ELF-1 (cell line): ENCODE measurements around the gene CRX.
"Not testable (repeated sequence)": the region's sequence is repeated elsewhere in the genome, so short reads cannot be mapped to it uniquely, and the experiment has no call there.

Experiments used
- DNase-seq: peaks from one replicate; pipeline ENCODE4 v3.0.0-alpha.2; 2016; ENCODE audit warnings: low read depth, low spot score

The CRX gene

DNA sequence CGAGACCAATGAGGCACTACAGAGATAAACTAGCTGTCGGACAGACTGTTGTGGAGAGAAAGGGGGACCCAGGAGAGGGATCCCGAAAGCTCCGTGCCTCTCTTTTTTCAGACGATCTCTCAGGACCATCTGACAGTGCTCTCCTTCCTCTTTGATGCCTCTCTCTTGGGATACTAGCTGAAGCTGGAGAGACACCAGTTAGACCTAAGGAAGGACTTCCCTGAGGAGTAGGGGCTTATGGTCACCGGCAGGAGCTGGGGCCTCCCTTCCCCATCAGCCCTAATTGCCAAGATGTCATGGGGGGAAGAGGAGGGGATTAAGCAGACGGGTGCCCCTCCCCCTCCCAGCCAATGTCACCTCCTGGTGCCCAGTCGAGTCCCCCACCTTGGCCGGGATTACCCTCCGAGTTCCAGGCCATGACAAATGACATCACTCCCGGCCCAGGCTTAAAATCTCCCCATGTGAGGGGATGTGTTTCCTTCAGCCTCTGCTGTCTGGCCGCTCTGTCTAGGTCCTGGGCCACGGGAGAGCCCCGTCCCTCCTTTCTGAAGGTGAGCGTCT is at the start of gene CRX:
TSS of gene CRX (plus strand) at position 478 of the 561 bp plus-strand sequence. CDS start 12,507 bp downstream, outside the sequence.
- DNase-seq, result peak; percentile 26

DNA sequence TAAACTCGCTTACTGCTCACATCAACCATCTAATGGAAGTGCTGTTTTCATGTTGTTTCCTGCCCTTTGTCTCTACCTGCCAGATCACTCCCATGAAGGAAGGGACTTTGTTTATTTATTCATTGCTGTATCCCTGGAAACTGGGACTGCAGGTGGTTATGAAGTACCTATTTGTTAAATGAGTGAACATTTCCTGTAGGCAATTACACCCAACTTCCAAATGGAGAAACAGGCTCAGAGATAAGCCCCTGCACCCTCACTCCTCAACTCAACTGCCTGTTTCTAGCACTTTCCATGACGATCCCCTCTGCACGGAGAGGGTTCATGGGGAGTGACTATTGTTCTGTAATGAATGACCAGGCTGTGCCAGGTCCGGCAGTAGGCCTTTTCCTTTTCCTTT is 45.2 kb upstream of the CRX start:
- no peak for DNase-seq

DNA sequence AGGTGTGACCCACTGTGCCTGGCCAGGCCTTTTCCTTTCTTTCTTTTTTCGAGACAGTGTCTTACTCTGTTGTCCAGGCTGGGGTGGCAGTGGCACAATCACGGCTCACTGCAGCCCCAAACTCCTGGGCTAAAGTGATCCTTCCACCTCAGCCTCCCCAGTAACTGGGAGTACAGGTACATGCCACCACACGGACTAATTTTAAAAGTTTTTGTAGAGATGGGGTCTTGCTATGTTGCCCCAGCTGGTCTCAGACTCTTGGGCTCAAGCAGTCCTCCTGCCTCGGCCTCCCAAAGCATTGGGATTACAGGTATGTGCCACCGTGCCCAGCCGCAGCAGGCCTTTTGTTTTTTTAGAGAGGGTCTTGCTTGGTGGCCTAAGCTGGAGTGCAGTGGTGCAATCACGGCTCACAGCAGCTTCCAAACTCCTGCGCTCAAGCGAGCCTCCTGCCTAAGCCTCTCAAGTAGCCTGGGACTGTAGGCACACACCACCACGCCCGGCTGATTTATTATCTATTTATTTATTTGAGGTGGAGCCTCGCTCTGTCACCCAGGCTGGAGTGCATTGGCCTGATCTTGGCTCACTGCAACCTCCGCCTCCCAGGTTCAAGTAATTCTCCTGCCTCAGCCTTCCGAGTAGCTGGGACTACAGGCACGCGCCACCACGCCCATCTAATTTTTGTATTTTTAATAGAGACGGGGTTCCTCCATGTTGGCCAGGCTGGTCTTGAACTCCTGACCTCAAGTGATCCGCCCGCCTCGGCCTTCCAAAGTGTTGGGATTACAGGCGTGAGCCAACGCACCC is 44.3 kb upstream of the CRX start:
- DNase-seq, result not testable (repeated sequence)

DNA sequence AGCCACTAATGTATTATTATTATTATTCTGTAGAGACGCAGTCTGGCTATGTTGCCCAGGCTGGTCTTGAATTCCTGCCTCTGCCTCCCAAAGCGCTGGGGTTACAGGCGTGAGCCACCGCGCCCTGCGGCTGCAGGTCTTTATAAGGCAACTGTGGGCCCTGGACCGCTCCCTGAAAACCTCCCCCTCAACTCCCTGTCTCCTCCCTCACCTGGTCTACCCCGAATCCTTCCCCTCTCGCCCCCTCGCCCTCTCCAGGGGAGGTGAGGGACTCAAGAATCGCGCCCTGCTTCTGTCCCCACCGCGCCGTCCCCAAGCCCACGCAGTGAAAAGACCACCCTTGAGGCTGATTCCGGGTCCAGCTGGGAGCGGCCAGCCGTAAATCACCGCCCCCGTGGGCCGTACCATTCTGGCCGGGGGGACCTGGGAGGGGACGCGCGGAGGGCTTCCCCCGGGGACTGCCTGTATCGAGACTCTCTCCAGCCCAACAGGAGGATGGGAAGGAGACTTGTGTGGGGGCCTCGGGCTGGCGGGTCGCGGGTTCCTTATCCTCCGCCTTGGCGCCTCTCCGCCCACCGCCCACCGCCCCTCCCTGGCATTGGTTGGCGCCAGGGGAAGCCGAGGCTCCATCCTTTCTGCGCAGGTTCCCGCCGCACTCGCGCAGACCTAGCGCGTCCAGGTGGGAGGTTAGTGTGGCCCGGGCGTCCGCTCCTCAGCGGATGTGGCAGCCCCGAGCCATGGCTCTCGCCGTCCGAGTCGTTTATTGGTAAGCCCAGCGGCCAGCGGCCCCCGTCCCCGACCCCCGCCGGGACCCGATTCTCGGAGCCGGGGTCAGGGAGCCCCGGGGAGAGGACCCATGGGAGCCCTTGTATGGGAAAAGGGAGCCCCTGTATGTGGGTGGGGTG is 43.4 kb upstream of the CRX start, which contains the start of gene SELENOW:
TSS of gene SELENOW (plus strand) at position 655 of the 905 bp plus-strand sequence. CDS start at position 738, 83 bp downstream.
- DNase-seq, result peak; percentile 92

DNA sequence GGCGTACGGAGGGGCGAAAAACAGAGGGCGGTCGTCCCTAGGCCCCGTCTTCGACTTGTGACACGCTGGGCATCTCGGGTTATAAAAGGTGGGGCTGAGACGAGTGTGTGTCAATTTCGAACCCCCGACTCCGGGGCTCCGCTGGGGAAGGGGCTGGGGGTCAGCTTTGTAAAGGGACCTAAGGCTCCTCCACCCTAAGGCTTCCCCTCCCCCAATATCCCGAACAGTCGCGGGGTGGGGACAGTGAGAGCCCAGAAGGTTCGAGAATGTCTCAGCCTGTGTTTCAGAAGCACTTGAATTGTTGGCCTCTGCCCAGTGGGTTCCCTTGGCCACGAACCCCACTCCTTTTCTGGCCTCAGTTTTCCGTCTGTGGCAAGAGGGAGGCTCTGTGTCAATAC is 42.8 kb upstream of the CRX start:
- DNase-seq, result no peak

DNA sequence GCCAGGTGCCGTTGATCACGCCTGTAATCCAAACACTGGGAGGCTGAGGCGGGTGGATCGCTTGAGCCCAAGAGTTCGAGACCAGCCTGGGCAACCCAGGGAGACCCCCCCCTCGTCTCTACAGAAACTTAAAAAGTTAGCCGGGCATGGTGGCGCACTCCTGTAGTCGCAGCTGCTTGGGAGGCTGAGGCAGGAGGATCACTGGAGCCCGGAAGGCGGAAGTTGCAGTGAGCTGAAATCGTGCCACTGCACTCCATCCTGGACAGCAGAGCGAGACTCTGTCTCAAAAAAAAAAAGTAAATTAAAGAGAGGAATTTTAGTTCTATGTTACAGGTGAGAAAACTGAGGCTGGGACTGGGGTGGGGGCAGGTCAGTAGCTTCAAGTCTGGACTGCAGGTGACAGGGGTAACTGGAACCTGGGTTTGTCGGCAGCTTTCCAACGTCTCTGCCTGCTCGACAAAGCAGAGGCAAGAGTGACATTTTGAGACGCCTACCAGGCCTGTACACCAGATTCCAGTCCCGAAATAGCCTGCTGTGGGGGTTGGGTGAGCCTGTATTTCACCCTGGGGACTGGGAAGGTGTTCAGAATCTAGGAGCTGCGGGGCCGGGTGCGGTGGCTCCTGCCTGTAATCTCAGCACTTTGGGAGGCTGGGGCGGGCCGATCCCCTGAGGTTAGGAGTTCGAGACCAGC is 42.1 kb upstream of the CRX start:
- peak; percentile 66 for DNase-seq

DNA sequence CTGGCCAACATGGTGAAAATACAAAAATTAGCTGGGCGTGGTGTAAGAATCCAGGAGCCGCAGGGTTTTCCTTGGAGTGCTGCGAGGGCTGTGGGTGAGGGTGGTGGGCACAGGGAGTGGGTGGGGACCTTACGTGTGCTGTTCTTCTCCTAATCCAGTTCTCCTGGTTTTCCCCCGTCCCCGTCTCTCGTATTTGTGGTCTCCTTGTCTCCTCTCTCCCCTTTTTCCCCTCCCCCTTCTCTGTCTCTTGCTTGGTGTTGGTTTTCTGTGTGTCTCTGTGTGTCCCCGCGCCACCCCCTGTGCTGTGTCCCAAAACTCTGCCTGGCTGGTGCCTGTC is 41.6 kb upstream of the CRX start:
- DNase-seq, result no peak

DNA sequence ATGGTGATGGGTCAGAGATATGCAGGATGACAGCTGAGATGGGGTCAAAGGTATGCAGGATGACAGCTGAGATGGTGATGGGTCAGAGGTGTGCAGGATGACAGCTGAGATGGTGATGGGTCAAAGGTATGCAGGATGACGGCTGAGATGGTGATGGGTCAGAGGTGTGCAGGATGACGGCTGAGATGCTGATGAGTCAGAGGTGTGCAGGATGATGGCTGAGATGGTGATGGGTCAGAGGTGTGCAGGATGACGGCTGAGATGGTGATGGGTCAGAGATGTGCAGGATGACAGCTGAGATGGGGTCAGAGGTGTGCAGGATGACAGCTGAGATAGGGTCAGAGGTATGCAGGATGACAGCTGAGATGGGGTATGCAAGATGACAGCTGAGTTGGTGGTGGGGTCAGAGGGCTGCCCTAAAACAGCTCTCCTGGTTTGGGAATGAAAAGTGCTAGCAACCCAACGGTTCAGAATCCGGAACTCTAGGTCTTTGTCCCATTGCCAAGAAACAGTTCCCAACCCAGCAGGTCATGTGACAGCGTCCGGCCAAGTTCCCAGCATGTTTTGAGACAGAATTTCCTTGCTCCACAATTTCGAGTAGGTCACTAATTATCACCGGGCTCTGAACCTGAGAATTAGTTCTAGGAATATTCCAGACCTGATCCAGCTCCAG is 40.0 kb upstream of the CRX start:
- DNase-seq, result no peak

DNA sequence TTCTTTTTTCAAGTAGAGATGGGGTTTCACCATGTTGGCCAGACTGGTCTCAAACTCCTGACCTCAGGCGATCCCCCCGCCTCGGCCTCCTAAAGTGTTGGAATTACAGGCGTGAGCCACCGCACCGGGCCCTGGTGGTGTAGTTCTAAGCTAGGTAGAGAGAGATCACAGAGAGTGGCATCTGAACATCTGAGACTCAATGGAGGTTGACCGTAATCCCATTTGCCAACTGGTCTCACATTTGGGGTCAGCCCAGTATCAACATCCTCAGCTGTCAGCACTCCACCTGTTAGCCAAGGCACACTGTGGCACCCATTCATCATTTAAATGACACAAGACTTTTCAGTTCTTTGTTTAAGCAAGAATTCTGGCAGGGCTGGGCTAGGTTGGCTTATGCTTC is 35.2 kb upstream of the CRX start:
- DNase-seq, result no peak

DNA sequence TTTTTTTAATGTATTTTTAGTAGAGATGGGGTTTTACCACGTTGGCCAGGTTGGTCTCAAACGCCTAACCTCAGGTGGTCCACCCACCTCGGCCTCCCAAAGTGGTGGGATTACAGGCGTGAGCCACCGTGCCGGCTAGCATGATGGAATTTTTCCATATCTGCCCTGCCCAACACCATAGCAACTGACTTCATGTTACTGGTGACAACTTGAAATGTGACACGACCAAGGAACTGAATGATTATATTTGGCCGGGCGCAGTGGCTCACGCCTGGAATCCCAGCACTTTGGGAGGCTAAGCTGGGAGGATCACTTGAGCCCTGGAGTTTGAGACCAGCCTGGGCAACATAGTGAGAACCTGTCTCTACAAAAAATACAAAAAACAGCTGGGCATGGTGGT is 34.4 kb upstream of the CRX start:
- DNase-seq, result not testable (repeated sequence)

DNA sequence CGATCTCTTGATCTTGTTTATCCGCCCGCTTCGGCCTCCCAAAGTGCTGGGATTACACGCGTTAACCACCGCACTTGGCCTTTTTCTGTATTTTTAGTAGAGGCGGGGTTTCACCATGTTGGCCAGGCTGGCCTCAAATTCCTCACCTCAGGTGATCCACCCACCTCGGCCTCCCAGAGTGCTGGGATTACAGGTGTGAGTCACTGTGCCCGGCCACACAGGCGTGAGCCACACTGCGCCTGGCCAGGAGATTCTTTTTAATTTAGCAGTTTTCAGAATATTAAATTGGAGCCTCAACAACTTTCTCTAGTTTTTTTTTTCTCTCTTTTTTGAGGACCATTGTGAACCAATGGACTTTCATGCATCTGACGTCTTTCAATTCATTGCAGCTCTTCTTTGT is 31.9 kb upstream of the CRX start:
- not testable (repeated sequence) for DNase-seq

DNA sequence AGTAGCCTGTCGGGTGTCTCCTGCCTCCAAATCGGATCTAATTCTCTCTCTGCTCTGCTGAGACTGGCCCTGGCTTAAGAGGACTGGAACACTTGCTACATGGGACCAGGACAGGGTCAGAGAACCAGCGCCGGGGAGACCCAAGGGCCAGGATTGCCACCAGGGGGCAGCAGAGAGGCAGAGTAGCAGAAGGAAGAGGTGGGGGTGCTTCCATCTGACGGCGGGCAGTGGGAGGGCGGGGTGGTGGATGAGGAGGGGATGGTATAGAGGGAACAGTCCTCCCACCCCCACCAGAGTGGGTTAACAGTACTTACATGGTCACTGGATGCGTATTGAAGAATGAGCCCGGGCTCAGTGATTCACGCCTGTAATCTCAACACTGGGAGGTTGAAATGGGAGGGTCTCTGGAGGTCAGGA is 31.3 kb upstream of the CRX start:
- DNase-seq, result peak; percentile 99

DNA sequence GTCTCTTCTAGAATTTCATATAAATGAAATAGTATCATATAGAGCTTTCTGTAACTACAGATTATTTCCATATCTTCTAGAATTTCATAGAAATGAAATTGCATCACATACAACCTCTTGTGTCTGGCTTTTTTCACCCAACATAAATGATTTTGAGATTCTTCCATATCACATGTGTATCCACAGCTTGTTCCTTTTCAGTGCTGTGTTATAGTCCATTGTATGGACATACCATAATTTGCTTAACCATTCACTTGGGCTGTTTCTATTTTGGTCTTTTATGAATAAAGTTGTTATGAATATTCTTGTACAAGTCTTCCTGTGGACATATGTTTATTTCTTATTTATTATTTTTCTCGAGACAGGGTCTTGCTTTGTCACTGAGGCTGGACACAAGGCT is 29.1 kb upstream of the CRX start:
- DNase-seq, result no peak

DNA sequence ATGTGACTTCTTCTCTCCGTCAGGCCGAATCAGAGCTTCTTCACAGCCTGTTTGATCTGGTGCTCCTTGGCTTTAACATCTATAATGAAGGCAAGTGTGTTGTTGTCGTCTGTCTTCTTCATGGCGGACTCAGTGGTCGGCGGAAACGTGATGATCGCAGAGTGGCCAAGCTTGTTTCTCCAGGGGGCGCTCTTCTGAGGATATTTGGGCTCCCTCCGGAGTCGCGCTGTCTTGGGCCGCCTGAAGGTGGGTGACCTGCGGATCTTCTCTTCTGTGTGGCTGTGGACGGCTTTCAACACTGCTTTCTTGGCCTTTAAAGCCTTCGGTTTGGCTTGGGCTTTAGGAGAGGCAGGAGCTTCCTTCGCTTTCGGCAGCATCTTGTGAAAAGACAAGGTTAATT is 27.2 kb upstream of the CRX start:
- peak; percentile 60 for DNase-seq

DNA sequence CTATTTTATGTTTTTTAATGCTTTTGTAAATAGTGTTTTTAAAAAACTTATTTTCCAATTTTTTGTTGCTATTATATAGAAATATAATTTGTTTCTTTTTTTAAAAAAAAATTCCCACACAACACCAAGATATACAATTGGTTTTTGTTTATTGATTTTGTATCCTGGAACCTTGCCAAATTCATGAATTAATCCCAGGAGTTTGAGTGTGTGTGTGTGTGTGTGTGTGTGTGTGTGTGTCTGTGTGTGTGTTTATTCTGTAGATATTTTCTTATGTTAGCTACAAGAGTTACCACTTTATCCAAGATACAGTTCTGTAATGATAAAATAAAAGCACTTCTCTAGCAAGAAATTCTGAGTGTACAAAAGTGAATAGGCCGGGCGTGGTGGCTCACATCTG is 25.0 kb upstream of the CRX start:
- DNase-seq, result no peak

DNA sequence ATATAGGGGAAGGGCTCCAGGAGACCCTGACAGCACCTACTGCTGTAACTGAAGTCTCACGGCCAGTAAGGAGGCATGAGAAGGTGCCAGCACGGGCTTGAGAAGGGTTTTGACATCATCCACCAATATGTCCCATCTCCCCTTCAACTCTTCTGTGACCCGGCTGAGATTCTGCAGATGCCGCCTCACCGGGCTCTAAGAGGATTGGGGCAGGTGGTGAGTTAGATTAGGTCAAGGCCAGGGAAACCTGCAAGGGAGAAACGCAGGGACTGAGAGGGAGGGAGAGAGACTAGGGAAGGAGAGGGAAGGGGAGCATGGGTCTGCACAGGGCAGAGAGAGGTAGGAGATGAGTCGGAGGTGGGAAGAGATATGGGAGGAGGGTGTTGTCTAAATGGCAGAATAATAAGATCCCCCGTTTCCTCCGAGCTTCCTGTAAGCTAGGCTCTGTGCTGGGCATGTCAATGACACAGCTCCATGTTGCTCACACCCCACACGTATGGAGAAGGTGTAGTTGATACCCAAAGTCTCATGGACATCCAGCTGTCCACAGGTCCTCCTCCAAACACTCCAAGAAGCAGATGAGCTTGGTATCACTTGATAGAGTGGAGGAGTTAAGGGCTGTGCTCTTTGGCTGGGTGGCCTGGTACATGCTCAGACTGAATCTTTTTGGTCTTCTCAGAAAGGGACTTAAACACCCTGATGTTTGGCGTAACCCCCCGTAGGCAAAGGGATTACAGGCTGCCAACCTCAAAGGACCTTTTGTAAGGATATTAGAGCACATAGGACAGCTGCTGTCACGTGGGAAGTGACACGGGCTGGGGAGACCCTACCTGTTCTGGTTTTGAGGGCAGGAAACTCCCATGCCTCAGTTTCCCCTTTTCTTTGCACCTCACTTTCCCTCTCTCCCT is 23.5 kb upstream of the CRX start:
- no peak for DNase-seq

DNA sequence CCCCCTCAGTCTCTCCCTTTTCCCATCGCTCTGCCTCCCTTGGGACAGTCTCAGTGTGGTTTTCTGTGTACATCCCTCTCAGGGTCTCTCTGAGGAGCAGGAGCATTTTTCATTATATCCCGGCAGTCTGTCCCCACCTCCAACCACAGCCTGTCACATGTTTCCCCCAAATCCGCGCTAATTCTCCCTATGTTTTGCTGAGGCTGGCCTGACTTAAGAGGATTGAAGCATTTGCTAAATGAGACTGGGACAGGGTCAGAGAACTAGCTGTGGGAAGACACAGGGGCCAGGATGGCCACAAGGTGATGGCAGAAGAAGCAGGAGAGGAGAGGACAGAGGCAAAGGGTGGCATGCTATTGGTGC is 22.9 kb upstream of the CRX start:
- DNase-seq, result no peak

DNA sequence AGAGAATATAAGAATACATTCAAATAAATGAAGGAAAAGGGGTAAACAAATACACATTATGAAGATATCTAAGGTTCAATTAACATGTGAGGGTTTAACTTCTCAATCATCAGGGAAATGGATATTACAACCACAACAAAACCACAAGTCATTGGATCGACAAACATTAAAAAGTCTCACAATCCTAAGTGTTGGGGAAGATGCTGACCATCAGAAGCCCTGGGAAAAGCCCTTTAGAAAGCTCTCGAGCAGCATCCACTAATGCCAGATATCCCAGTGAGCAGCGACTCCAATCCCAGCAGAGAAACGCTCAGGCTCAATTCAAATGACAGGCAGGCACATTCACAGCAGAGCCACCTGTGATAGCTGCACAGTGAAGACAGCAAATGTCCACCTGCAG is 20.5 kb upstream of the CRX start:
- no peak for DNase-seq

DNA sequence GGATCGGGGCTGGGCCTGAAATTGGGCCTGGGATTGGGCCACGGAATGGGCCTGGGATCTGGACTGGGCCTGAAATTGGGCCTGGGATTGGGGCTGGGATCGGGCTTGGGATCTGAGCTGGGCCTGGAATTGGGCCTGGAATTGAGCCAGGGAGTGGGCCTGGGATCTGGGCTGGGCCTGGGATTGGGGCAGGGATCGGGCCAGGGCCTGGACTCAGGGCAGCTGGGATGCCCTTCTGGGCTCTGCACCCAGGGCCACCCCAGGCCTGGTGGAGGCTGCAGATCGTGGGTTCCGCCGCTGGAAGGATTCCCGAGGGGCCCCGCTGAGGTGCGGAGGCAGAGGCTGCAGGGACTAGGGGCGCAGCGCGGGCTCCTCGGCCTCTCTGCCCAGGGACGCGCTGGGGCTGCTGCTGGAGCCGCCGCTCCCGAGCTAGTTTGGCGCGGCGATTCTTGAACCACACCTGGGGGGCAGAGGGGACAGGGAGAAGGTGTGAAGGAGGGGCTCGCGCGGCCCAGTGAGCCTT is 19.2 kb upstream of the CRX start:
- no peak for DNase-seq

DNA sequence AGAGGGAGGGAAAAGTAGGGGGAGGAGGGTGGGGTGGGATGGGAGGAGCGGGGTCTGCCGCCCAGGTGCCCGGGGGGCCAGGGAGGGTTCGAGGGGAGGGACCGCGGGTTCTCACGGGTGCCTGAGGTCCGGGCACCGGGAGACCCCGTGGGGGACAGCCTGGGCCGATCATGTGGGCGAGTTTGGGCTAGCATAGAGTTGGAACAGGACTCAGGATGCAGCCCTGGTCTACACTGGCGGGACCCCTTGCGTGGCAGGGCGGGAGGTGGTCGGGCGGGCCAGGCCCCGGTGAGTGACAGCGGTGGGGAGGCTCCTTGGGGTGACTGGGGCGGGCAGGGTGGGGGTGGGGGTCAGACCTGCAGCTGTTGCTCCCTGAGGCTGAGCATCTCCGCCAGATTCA is 18.6 kb upstream of the CRX start:
- not testable (repeated sequence) for DNase-seq
